ENCODE results near the gene MEIS1.

DNA sequence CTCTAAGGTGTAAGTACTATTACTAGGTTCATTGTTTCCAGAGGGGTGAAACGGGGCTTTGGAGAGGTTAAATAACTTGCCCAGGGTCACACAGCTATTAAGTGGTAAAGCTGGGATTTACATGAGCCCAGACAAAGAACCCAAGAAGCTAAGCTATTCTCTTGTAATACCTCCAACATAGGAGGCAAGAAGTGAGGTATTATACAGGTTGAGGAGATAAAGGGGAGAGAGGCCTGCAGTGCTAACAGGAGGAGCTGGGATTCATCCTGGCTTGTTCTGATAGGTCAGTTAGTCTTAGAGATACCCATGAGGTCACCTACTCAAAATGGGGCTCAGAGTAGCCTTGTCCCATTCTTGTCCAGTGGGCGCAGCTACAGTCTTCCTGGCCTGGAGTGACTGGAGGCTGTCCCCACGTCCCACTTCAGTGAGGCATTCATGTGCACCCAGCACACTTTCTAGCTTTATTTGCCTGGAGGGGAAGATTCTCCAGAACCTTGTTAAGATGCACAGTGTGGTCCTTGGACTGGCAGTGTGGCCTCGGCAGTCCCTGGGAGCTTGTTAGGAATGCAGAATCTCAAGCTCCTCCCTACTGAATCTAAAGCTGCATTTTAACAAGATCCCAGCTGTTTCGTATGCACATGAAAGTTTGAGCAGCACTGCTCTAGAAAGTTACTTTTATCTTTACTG lies 63.5 kb downstream of the MEIS1 start:
- no peak for TF ChIP-seq POLR2AphosphoS5 (IDR thresholded peaks at IDR 0.05; ENCODE audit: low read depth, low read length)
- no peak for TF ChIP-seq SIN3A (IDR thresholded peaks at IDR 0.05; ENCODE audit: borderline replicate concordance, insufficient read depth, low read length)
- TF ChIP-seq TAF1 (IDR thresholded peaks at IDR 0.05; ENCODE audit: borderline replicate concordance, insufficient read depth, low read length) = no peak

Data from PFSK-1 (cell line).